Upper lobe of right lung (tissue), 1 donor: ENCODE results near the gene ARFGAP2. TPM values are rescaled to one million over a fixed set of nuclear protein-coding genes. Genes with fewer than 3 reads are reported as not detected.

Experiments
- ATAC-seq: fragments of 200-7000 bp; cut with Tn5 transposase; one replicate; pipeline ENCODE4 v1.9.1; 2020; ENCODE audit warnings: mild to moderate bottlenecking, moderate library complexity
- DNase-seq: peaks from one replicate; pipeline ENCODE4 v3.0.0-alpha.2; 2020
- H3K27ac ChIP-seq: fragments of 200-600 bp; one replicate; pipeline ENCODE4 v1.8.0; 2022
- H3K27me3 ChIP-seq: fragments of 200-600 bp; one replicate; pipeline ENCODE4 v1.8.0; 2022; ENCODE audit warnings: mild to moderate bottlenecking
- H3K36me3 ChIP-seq: fragments of 200-600 bp; one replicate; pipeline ENCODE4 v1.8.0; 2022
- H3K4me1 ChIP-seq: fragments of 200-600 bp; one replicate; pipeline ENCODE4 v1.8.0; 2022
- H3K4me3 ChIP-seq: fragments of 200-600 bp; one replicate; pipeline ENCODE4 v1.8.0; 2022; ENCODE audit warnings: mild to moderate bottlenecking
- H3K9me3 ChIP-seq: fragments of 200-600 bp; one replicate; pipeline ENCODE4 v1.8.0; 2022
- CTCF ChIP-seq: fragments of 200-600 bp; IDR thresholded peaks from one replicate; pipeline ENCODE4 v1.8.0; 2022; ENCODE audit warnings: antibody characterized with exemption
- intact Hi-C: fragments of 100-400 bp; cut with DNase I; formaldehyde crosslinking; loops from one replicate; pipeline ENCODE4 v1.11.0; 2022
- total RNA-seq: library from RNA; stranded (reverse); fragmentation: NEBNext Ultra II Directional; extraction: Animal tissue kit (Norgen Biotek cat#: 25700); gene quantifications from one replicate; pipeline ENCODE4 v1.2.1, GENCODE V29; 2021
- donor health status: DM: no; HTN: yes; CAD: no; lungs with severe emphysema.

Gene ARFGAP2
- total RNA-seq, 1 donor from 2014 or later, result 92.9 TPM

GRCh38 chr11:47177229-47177845 is 658 bp upstream of the ARFGAP2 start:
- Histone ChIP-seq H3K36me3 (peaks cover 32% of the 10 kb centered on the region), H3K27ac (peak overlapping the region; percentile 98), H3K9me3 (no peaks in the 10 kb centered on the region), H3K4me3 (peak overlapping the region; percentile 100), H3K27me3 (no peaks in the 10 kb centered on the region), H3K4me1 (peaks cover 24% of the 10 kb centered on the region)
- DNase-seq (no peak), ATAC-seq (peak; percentile 68)
- intact Hi-C loops, result no loop called here
- TF ChIP-seq CTCF, result peak; percentile 66

- intact Hi-C loops, result no loop called here
- Histone ChIP-seq H3K4me3 (peak overlapping the region; percentile 100), H3K4me1 (peaks cover 24% of the 10 kb centered on the region), H3K27me3 (no peaks in the 10 kb centered on the region), H3K27ac (peak overlapping the region; percentile 98), H3K36me3 (peaks cover 47% of the 10 kb centered on the region), H3K9me3 (no peaks in the 10 kb centered on the region)
- no peak for TF ChIP-seq CTCF
- ATAC-seq (no peak), DNase-seq (no peak)
Observed at GRCh38 chr11:47175746-47176327, 842 bp downstream of the ARFGAP2 start.

- Histone ChIP-seq H3K4me3 (no peak overlapping the region), H3K36me3 (peaks cover 71% of the 10 kb centered on the region), H3K4me1 (peaks cover 20% of the 10 kb centered on the region), H3K27me3 (no peaks in the 10 kb centered on the region), H3K9me3 (no peaks in the 10 kb centered on the region), H3K27ac (no peak overlapping the region)
- intact Hi-C loops, result no loop called here
- TF ChIP-seq CTCF, result no peak
- DNase-seq, result no peak
- ATAC-seq, result no peak
Observed at GRCh38 chr11:47172740-47173336, 3.8 kb downstream of the ARFGAP2 start.

GRCh38 chr11:47171856-47172255 is 4.8 kb downstream of the ARFGAP2 start:
- no peak for TF ChIP-seq CTCF

GRCh38 chr11:47171061-47171838 is 5.4 kb downstream of the ARFGAP2 start:
- H3K36me3 ChIP-seq, result peaks cover 86% of the 10 kb centered on the region
- H3K4me3 ChIP-seq, result no peak overlapping the region
- TF ChIP-seq CTCF, result no peak
- no peak for DNase-seq
- intact Hi-C loops, result no loop called here
- H3K27ac ChIP-seq, result no peak overlapping the region
- H3K27me3 ChIP-seq, result no peaks in the 10 kb centered on the region
- H3K4me1 ChIP-seq, result peaks cover 14% of the 10 kb centered on the region
- no peak for ATAC-seq
- H3K9me3 ChIP-seq, result no peaks in the 10 kb centered on the region

More at GRCh38 chr11:47171856-47172255, 4.8 kb downstream of the ARFGAP2 start:
- intact Hi-C loops, result no loop called here
- DNase-seq, result no peak
- Histone ChIP-seq H3K36me3 (peaks cover 80% of the 10 kb centered on the region), H3K27ac (no peak overlapping the region), H3K4me1 (peaks cover 14% of the 10 kb centered on the region), H3K9me3 (no peaks in the 10 kb centered on the region), H3K27me3 (no peaks in the 10 kb centered on the region), H3K4me3 (no peak overlapping the region)
- ATAC-seq, result no peak
